ENCODE results near the gene SNAPIN. TPM values are rescaled to one million over a fixed set of nuclear protein-coding genes. Genes with fewer than 3 reads are reported as not detected.

The SNAPIN gene
- total and polyA plus RNA-seq, 9 of the 15 experiments (the other 6 are each of a cell fraction or from before 2014, with no cell fraction given) = 11.2 to 43.9 (median 32.3) TPM

GRCh38 chr1:153626904-153627714 lies 31.4 kb upstream of the SNAPIN start, which contains the start of gene S100A13 (continued):
- peak; percentile 85 to 95 (median 89) for TF ChIP-seq CTCF (IDR thresholded peaks at IDR 0.05 in 2 of 3, conservative IDR thresholded peaks at IDR 0.05 in 1 of 3; ENCODE audit: insufficient read depth in 2 of 3, low read depth in 1 of 3, low read length in 3 of 3)
- 0 out of 2 replicates have a peak, but pooled peaks have one; percentile 8 for TF ChIP-seq CC2D1A (IDR thresholded peaks at IDR 0.05)
- TF ChIP-seq POLR2B (IDR thresholded peaks at IDR 0.05; ENCODE audit: low read depth, partially characterized antibody) = peak; percentile 93
- TF ChIP-seq SAFB2 (IDR thresholded peaks at IDR 0.05; ENCODE audit: borderline replicate concordance, low read depth, low read length, severe bottlenecking) = no peak
- TF ChIP-seq GABPB1 (CRISPR knock-in tag; IDR thresholded peaks at IDR 0.05) = peak; percentile 19; the same call in 1 of the 2 replicates
- no peak for TF ChIP-seq ZNF644 (tag; IDR thresholded peaks at IDR 0.05; ENCODE audit: low read depth)
- TF ChIP-seq EP400 (IDR thresholded peaks at IDR 0.05) = peak; percentile 72
- TF ChIP-seq ID3 (CRISPR knock-in tag; IDR thresholded peaks at IDR 0.05) = no peak
- 0 out of 2 replicates have a peak, but pooled peaks have one; percentile 13 for TF ChIP-seq ID3 (tag; IDR thresholded peaks at IDR 0.05)
- TF ChIP-seq EGR1 (conservative IDR thresholded peaks at IDR 0.05) = peak; percentile 97
- peak; percentile 55 for TF ChIP-seq XRCC5 (IDR thresholded peaks at IDR 0.05; ENCODE audit: low read depth, low read length)
- TF ChIP-seq MYC (IDR thresholded peaks at IDR 0.05; ENCODE audit: low read depth, low read length) = no peak
- TF ChIP-seq MYC (CRISPR knock-in tag; IDR thresholded peaks at IDR 0.05; ENCODE audit: borderline replicate concordance, low read depth) = 0 out of 2 replicates have a peak, but pooled peaks have one; percentile 47
- TF ChIP-seq HNRNPH1 (optimal IDR thresholded peaks at IDR 0.05; ENCODE audit: low read depth, low read length) = no peak
- no peak for TF ChIP-seq KHSRP (IDR thresholded peaks at IDR 0.05)
- peak in 2 of 3 experiments; percentile 29 to 55 for TF ChIP-seq YY1 (IDR thresholded peaks at IDR 0.05; ENCODE audit: borderline replicate concordance in 1 of 3, control insufficient read depth in 1 of 3, extremely low read depth in 1 of 3, insufficient read depth in 3 of 3, insufficient read length in 1 of 3, insufficient replicate concordance in 2 of 3, low read depth in 1 of 3, low read length in 2 of 3)
- no peak; a peak in 1 of 4 replicates for TF ChIP-seq NRF1 (conservative IDR thresholded peaks at IDR 0.05 in 1 of 2, IDR thresholded peaks at IDR 0.05 in 1 of 2)
- TF ChIP-seq HLTF (IDR thresholded peaks at IDR 0.05) = 0 out of 2 replicates have a peak, but pooled peaks have one; percentile 21
- TF ChIP-seq MNT (conservative IDR thresholded peaks at IDR 0.05) = peak; percentile 67 to 75; a peak in 3 of 4 replicates
- peak; percentile 90 for TF ChIP-seq RBFOX2 (IDR thresholded peaks at IDR 0.05; ENCODE audit: low read depth, low read length)
- no peak for TF ChIP-seq TCFL5 (CRISPR knock-in tag; conservative IDR thresholded peaks at IDR 0.05)
- TF ChIP-seq POLR2A (conservative IDR thresholded peaks at IDR 0.05) = peak; percentile 92

Data from K562 (cell line).